ENCODE data around the gene RAB14.

Gene RAB14

GRCh38 chr9:121219530-121219929, 17.9 kb upstream of the RAB14 start:
- DNase-seq (ENCODE audit: low read depth), result no peak

GRCh38 chr9:121218357-121219027, 16.8 kb upstream of the RAB14 start:
- no peak for DNase-seq (ENCODE audit: low read depth)

GRCh38 chr9:121217609-121218292, 16.1 kb upstream of the RAB14 start:
- DNase-seq (ENCODE audit: low read depth), result no peak

GRCh38 chr9:121216271-121216805, 14.7 kb upstream of the RAB14 start:
- no peak for DNase-seq (ENCODE audit: low read depth)

- DNase-seq (ENCODE audit: low read depth), result no peak
Observed at GRCh38 chr9:121214005-121214404, 12.3 kb upstream of the RAB14 start.

- DNase-seq (ENCODE audit: low read depth), result peak; percentile 45
Observed at GRCh38 chr9:121213136-121213806, 11.6 kb upstream of the RAB14 start.

GRCh38 chr9:121210536-121210935, 8.9 kb upstream of the RAB14 start:
- DNase-seq (ENCODE audit: low read depth), result no peak

GRCh38 chr9:121207371-121207940, 5.8 kb upstream of the RAB14 start:
- DNase-seq (ENCODE audit: low read depth), result no peak

- no peak for DNase-seq (ENCODE audit: low read depth)
Observed at GRCh38 chr9:121206516-121207370, 5.1 kb upstream of the RAB14 start.

GRCh38 chr9:121204611-121205010, 2.9 kb upstream of the RAB14 start:
- no peak for DNase-seq (ENCODE audit: low read depth)

GRCh38 chr9:121204121-121204520, 2.5 kb upstream of the RAB14 start:
- no peak for DNase-seq (ENCODE audit: low read depth)

- no peak for DNase-seq (ENCODE audit: low read depth)
Observed at GRCh38 chr9:121201045-121201737, 478 bp downstream of the RAB14 start.

- no peak for DNase-seq (ENCODE audit: low read depth)
Observed at GRCh38 chr9:121200356-121200755, 1.3 kb downstream of the RAB14 start.

GRCh38 chr9:121199921-121200320, 1.7 kb downstream of the RAB14 start:
- DNase-seq (ENCODE audit: low read depth), result no peak

- no peak for DNase-seq (ENCODE audit: low read depth)
Observed at GRCh38 chr9:121198512-121199042, 3.1 kb downstream of the RAB14 start.

GRCh38 chr9:121197132-121197531, 4.5 kb downstream of the RAB14 start:
- DNase-seq (ENCODE audit: low read depth), result no peak

- no peak for DNase-seq (ENCODE audit: low read depth)
Observed at GRCh38 chr9:121196389-121196788, 5.3 kb downstream of the RAB14 start.

GRCh38 chr9:121194730-121195129, 6.9 kb downstream of the RAB14 start:
- DNase-seq (ENCODE audit: low read depth), result no peak

- DNase-seq (ENCODE audit: low read depth), result no peak
Observed at GRCh38 chr9:121192959-121193640, 8.6 kb downstream of the RAB14 start.

GRCh38 chr9:121192518-121192917, 9.2 kb downstream of the RAB14 start:
- DNase-seq (ENCODE audit: low read depth), result no peak
